GM12878 (cell line): ENCODE results near the gene S1PR1.

ENCODE experiments used
- CHD1 ChIP-seq: IDR thresholded peaks from 2 replicates; pipeline ENCODE4 v1.6.1; 2012; ENCODE audit warnings: low read depth, low read length, improper control_type of control experiment
- CTCF ChIP-seq, 3 experiments: IDR thresholded peaks in 2 of 3; conservative IDR thresholded peaks in 1 of 3; 2 replicates each; pipeline ENCODE4 v1.5.1; 2011; ENCODE audit warnings: low read depth in 3 of 3, low read length in 3 of 3, mild to moderate bottlenecking in 3 of 3, control low read depth in 2 of 3, moderate library complexity in 2 of 3, inconsistent platforms in 1 of 3, mixed read lengths in 1 of 3; ENCODE audit not compliant: control insufficient read depth in 2 of 3, insufficient read depth in 1 of 3; ENCODE audit errors: extremely low read depth in 1 of 3
- EP300 ChIP-seq, 2 experiments: fragments of 150-350 bp in 1 of 2; IDR thresholded peaks; 2 replicates each; pipeline ENCODE4 v1.6.1; 2011 to 2012; ENCODE audit warnings: low read depth in 2 of 2, low read length in 2 of 2, borderline replicate concordance in 1 of 2, improper control_type of control experiment in 1 of 2, inconsistent platforms in 1 of 2; ENCODE audit not compliant: control insufficient read depth in 1 of 2
- EZH2 ChIP-seq: IDR thresholded peaks from 2 replicates; pipeline ENCODE4 v1.6.1; 2012; ENCODE audit warnings: low read depth, mild to moderate bottlenecking, control low read depth, inconsistent platforms, low read length, borderline replicate concordance; ENCODE audit not compliant: control insufficient read depth
- IKZF2 ChIP-seq, 2 experiments: fragments of 450-650 bp; IDR thresholded peaks; 2 replicates each; pipeline ENCODE4 v1.6.1; 2017; ENCODE audit warnings: mild to moderate bottlenecking in 2 of 2, moderate library complexity in 2 of 2
- KLF5 ChIP-seq: fragments of 450-650 bp; IDR thresholded peaks from 2 replicates; pipeline ENCODE4 v1.6.1; 2014; ENCODE audit warnings: mild to moderate bottlenecking; ENCODE audit not compliant: partially characterized antibody
- MAX ChIP-seq: IDR thresholded peaks from 2 replicates; pipeline ENCODE4 v1.6.1; 2012; ENCODE audit warnings: low read depth, low read length, improper control_type of control experiment
- MYC ChIP-seq: IDR thresholded peaks from 2 replicates; pipeline ENCODE4 v1.6.1; 2011; ENCODE audit warnings: mild to moderate bottlenecking, low read length, moderate library complexity, inconsistent platforms; ENCODE audit not compliant: insufficient read depth, insufficient replicate concordance, insufficient read length, severe bottlenecking
- NFIC ChIP-seq: IDR thresholded peaks from 2 replicates; pipeline ENCODE4 v1.6.1; 2012; ENCODE audit warnings: low read depth, mild to moderate bottlenecking, inconsistent platforms, low read length, moderate library complexity
- POLR2A ChIP-seq: IDR thresholded peaks from 2 replicates; pipeline ENCODE4 v1.6.1; 2011; ENCODE audit warnings: low read depth, mild to moderate bottlenecking, low read length
- RAD21 ChIP-seq: IDR thresholded peaks from 2 replicates; pipeline ENCODE4 v1.6.1; 2011; ENCODE audit warnings: mild to moderate bottlenecking, low read depth, low read length, moderate library complexity; ENCODE audit not compliant: insufficient read depth
- REST ChIP-seq: IDR thresholded peaks from 2 replicates; pipeline ENCODE4 v1.6.1; 2012; ENCODE audit warnings: mild to moderate bottlenecking, low read depth, low read length
- SP1 ChIP-seq: IDR thresholded peaks from one replicate; pipeline ENCODE4 v1.6.1; 2011; ENCODE audit warnings: low read depth, low read length
- TF ChIP-seq, protein P1 (sequence below): IDR thresholded peaks from 2 replicates; pipeline ENCODE4 v1.6.1; 2011; ENCODE audit warnings: borderline replicate concordance, low read depth, mild to moderate bottlenecking, moderate library complexity, low read length; ENCODE audit not compliant: insufficient read depth, poor library complexity, severe bottlenecking

DNA sequence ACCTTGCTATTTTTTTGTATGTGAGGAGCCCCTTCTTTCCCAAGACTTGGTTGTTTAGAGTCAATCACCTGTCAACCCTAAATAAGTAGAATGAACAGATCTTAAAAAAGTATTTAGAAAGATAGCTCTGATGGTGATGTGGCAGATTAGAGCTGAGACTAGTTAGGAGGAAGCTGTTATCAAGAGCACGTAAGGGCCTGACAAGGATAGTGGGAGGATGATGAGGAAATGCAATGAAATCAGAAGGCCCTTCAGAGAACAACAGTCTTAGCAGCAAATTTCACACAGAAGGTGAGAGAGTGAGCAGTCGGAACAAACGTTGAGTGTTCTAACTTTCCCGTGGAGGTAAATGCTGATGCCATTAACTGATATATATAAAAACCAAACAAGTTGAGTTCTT lies 15.9 kb upstream of the S1PR1 start:
- TF ChIP-seq POLR2A, result no peak
- TF ChIP-seq CTCF (IDR thresholded peaks at IDR 0.05 in 2 of 3, conservative IDR thresholded peaks at IDR 0.05 in 1 of 3; ENCODE audit: control insufficient read depth in 2 of 3, extremely low read depth in 1 of 3, insufficient read depth in 1 of 3, low read depth in 3 of 3, low read length in 3 of 3), result no peak
- TF ChIP-seq EP300 (IDR thresholded peaks at IDR 0.05; ENCODE audit: borderline replicate concordance in 1 of 2, control insufficient read depth in 1 of 2, low read depth in 2 of 2, low read length in 2 of 2), result no peak
- no peak for TF ChIP-seq MAX
- TF ChIP-seq IKZF2 (IDR thresholded peaks at IDR 0.05), result no peak
- no peak for TF ChIP-seq MYC
- no peak for TF ChIP-seq KLF5
- TF ChIP-seq NFIC, result no peak
- no peak for TF ChIP-seq EZH2
- no peak for TF ChIP-seq REST
- no peak for TF ChIP-seq SP1
- TF ChIP-seq, protein P1, sequence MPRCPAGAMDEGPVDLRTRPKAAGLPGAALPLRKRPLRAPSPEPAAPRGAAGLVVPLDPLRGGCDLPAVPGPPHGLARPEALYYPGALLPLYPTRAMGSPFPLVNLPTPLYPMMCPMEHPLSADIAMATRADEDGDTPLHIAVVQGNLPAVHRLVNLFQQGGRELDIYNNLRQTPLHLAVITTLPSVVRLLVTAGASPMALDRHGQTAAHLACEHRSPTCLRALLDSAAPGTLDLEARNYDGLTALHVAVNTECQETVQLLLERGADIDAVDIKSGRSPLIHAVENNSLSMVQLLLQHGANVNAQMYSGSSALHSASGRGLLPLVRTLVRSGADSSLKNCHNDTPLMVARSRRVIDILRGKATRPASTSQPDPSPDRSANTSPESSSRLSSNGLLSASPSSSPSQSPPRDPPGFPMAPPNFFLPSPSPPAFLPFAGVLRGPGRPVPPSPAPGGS, result no peak
- no peak for TF ChIP-seq RAD21
- TF ChIP-seq CHD1, result no peak
